HG02763 (cell line): ENCODE results near the gene MAN1A2.

Source experiments
- ATAC-seq: cut with Tn5 transposase; IDR thresholded peaks from one replicate; pipeline ENCODE4 v1.9.1; 2021; ENCODE audit warnings: mild to moderate bottlenecking, moderate library complexity; ENCODE audit not compliant: unreplicated experiment

The MAN1A2 gene

GRCh38 chr1:117359561-117360289 is 7.5 kb upstream of the MAN1A2 start:
- no peak for ATAC-seq

DNA sequence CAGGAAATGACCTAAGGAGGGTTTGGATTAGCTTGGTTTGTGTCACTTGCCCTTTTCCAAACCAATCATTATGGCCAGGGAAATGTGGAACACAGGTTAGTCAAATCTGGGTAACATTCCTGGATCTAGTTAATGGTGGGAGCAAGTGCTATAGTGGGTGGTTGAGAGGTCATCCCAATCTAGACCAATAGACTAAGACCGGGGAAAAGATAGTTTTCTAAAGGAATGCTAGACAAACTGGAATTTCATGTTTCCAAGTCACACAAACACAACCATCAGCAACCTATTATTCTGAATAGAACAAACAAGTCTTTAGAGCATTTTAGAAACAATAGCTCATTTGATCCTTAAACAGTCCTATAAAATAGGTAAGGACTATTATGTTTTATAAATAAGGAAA is 4.3 kb upstream of the MAN1A2 start:
- no peak for ATAC-seq

DNA sequence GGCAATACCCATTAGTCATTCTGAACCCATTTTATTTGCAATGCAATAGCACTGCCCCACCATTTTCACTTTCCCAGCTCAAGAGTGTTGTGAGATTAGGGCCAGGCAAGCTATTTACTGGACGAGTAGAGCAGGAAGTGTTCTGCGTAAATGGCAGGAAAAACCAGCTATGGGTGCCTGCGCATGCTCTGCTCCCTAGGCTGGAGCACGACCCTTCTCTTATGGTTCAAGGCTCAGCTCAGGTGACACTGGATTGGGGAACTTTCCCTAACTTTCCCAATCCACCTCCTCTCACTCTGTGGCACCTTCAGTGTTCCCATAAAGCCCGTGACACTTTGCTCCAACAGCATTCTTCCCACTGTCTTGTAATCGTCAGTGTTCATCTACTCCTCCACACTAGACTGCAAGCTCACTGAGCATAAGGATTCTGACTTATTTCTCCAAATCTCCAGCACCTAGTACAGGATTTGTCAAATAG is 3.6 kb upstream of the MAN1A2 start:
- no peak for ATAC-seq

DNA sequence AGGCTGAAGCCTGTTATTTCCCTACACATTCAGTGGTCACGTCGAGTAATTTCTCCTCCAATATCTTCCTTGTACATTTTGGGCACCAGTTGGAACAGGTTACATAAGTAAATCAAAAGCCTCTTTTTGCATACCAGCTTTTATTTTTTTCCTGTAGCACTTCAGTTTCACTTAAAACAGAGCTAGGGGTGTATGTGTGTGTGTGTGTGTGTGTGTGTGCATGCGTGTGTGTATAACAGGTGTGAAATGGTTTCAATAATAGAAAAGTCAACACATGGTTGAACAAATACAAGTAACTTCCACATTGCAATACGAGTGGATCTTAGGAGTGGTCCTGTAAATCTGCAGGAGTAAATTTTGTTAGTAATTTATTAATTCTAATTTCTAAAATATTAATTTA is 3.0 kb upstream of the MAN1A2 start:
- no peak for ATAC-seq

- ATAC-seq = no peak
Observed at GRCh38 chr1:117365350-117366176, 1.7 kb upstream of the MAN1A2 start.

DNA sequence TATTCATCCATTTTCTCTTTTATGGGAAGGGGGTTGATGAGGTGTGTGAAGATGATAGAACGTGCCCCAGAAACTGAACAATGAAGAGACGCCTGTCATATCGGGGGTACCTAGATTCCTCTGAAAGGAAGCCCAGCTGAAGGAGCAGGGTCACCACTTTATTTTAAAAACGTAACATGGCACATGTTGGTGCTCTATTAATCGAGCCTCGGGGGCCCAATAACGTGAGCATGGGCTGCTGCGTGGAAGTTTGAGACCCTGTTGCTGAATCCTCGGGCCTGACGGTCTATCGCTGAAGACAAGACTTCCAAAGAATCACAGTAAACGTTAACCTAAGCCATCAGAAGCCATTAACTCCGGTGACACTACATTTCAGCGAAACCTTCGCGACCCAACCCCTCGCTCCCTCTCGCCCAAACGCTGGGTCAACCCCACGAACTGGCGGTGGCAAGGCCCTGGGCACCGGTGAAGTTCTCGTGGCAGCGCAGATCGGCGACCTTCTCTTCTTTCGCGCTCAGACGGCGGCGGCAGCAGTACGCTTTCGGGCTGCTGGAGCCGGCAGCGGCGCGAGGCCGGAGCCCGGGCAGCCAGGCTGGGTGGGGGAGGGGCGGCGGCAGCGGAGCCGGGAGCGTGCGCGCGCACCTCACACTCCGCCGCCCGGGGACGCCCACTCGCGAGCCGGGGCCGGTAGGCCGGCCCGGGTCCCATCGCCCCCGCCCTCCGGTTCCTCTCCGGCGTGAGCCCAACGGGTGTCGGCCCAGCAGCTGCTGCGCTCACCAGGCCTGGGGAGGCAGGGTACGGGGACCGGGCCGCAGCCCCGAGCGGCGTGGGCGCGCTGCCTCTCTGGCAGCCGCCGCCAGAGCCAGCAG is 838 bp upstream of the MAN1A2 start:
- ATAC-seq = peak; percentile 51

DNA sequence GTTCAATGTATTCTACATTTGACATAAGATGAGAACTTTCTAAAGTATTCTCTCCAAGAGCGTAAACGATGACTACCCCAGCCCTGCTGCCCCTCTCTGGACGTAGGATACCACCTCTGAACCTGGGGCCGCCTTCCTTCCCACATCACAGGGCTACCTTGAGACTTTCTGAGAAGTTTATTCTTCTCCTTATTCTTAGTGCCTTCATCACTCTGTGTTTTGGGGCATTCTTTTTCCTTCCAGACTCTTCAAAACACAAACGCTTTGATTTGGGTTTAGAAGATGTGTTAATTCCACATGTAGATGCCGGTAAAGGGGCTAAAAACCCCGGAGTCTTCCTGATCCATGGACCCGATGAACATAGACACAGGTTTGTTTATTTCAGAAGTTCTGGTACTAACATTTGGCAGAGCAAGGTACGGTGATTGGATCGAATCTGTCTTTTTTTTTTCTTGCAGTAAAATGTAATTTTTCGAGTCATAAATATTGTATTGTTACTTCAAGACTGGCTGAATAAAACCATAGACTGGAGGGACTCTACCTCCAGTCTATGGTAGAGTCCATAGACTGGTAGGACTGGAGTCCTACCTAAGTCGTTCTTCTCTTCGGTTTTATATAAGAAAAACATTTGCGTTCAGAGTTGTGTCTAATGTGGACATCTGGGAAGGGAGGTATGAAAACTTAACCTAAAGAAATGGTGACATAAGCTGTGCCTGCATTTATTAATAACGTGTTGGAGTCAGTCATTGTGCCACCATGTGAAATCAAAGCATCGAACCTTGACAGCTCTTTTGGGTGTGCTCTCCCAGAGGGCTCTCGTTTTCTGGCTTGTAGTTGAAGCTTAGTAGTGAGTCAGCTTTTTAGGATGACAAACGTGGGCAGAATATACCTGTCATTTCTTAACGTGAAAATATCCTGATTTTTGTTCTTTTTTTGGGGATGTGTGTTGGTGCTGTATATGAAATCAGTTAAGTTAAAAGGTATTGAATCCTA is 1.2 kb downstream of the MAN1A2 start:
- no peak for ATAC-seq

DNA sequence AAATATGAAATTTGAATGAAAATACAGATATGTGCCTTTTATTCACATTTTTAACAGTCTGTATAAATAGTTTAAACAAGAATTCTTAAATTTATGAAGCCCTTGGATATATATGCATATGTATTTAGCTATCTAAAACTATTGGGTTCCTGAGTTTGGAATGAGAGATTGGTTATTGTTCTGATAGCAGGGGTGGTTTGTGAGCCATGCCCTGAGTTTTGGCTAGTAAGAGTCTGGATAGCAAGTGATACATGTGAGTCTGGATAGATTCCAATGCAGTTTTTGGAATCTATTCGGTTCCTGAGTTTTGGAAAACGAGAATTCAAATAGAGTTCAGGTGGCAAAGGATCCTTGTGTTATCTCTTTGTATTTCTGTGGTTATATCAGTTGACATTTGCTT is 2.8 kb downstream of the MAN1A2 start:
- ATAC-seq = no peak

DNA sequence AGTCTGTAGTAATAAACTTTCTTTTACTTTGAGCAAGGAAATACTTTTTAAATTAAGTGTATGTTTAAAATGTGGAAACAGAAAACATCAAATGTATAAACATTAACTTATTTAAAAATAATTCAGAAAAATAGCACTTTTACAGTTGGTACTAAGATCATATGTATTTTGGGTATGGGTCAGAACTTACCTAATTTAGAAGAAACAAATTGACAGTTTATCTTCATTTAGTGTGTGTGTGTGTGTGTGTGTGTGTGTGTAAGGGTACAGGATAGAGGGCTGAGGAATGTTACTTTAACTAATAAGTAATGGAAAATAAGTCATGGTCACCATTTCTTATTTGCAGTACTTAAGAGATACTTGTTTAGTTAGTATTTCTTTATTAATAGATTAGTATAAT is 3.3 kb downstream of the MAN1A2 start:
- no peak for ATAC-seq

GRCh38 chr1:117371441-117372151 is 4.3 kb downstream of the MAN1A2 start:
- ATAC-seq = no peak

- ATAC-seq = no peak
Observed at GRCh38 chr1:117372863-117373412, 5.7 kb downstream of the MAN1A2 start.

DNA sequence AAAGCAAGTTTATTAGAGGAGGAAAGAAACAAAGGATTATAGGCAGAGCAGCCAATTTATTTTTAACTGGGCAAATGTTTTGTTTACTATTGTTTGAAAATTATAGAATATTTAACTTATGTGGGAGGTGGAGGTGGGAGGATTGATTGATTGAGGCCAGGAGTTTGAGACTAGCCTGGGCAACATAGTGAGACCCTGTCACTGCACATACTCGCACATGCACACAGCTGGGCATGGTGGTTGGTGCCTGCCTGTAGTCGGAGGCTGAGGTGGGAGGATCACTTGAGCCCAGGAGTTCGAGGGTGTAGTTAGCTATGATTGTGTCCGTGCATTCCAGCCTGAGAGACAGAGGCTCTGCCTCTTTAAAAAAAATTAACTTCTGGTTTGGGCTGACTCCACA is 6.7 kb downstream of the MAN1A2 start:
- ATAC-seq = no peak

- ATAC-seq = no peak
Observed at GRCh38 chr1:117375327-117375726, 8.1 kb downstream of the MAN1A2 start.

- ATAC-seq = no peak
Observed at GRCh38 chr1:117387060-117387633, 19.9 kb downstream of the MAN1A2 start.

DNA sequence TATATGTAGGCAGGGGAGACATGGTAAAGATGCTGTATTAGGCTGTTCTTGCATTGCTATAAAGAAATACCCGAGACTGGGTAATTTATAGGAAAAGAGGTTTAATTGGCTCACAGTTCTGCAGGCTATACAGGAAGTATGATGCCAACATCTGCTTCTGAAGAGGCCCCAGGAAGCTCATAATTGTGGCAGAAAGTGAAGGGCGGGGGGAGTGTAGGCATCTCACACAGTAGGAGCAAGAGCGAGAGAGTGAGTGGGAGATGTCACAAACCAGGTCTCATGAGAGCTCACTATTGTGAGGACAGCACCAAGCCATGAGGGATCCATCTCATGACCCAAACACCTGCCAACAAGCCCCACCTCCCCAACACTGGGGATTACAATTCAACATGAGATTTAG is 21.1 kb downstream of the MAN1A2 start:
- no peak for ATAC-seq

- ATAC-seq = no peak
Observed at GRCh38 chr1:117389284-117389683, 22.0 kb downstream of the MAN1A2 start.

DNA sequence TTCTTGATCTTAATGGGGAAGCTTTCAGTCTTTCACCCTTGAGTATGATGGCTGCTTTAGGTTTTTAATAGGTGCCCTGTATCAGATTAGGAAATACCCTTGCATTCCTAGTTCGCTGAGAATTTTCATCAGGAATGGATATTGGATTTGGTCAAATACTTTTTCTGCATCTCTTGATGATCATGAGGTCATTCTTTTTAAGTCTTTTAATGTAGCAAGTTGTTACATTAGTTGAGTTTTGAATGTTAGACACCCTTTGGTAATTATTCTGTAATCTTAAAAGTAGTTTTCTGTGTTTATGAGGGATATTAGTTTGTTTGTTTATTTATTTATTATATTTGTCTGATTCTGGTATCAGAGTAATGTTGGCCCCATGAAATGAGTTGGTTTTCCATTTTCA is 22.5 kb downstream of the MAN1A2 start:
- no peak for ATAC-seq

GRCh38 chr1:117392771-117393170 is 25.5 kb downstream of the MAN1A2 start:
- no peak for ATAC-seq

GRCh38 chr1:117396074-117396473 is 28.8 kb downstream of the MAN1A2 start:
- ATAC-seq = no peak
